Measurements from ENCODE around the gene LMCD1. TPM values are rescaled to one million over a fixed set of nuclear protein-coding genes. Genes with fewer than 3 reads are reported as not detected.

Gene LMCD1
- total RNA-seq, 1 experiment from 2014 or later, result 26.1 TPM

- peak; percentile 14 for DNase-seq (ENCODE audit: low spot score)
These were observed 27.6 kb downstream of the LMCD1 start for GRCh38 chr3:8529181-8529637.

DNA sequence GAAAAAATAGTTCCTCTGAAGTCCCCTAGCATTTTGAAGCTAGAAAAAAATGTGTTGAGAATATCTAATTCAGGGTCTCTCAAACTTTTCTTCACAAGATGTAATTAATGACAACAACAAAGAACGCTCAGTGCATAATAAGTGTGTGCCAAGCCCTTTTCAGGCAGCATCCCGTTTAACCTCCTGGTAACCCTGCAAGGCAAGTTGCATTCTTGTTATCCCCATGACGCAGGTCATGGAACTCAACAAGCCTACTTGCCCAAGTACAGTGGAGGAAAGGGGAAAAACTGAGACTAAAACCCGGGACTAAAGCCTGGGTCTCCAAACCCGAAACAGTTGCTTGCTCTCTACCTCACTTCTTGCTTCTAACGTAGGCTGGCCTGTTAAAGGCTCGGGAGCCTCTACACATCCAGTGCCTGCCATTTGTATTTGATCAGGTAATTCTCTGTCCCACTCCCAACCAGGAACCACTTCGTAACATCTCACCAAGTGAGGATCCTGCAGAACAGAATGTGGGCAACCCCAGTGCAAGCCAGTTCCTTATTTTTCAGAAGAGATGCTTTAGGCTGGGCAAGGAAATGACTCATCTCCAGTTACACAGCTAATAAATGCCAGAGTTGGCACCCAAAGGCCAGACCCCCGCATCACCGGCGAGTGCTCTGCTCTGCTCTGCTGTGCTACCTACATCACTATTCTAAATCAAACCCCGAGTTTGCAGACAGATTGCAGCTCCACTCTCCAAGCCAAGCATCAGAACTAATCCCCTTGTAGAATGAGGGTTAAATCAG lies 28.3 kb downstream of the LMCD1 start:
- in situ Hi-C loops (cut with HindIII; ENCODE audit: low sequenced_read_pairs), result no loop called here
- DNase-seq (ENCODE audit: low spot score), result no peak

More at GRCh38 chr3:8529181-8529637, 27.6 kb downstream of the LMCD1 start:
- in situ Hi-C loops (cut with HindIII; ENCODE audit: low sequenced_read_pairs), result no loop called here

- DNase-seq (ENCODE audit: low spot score), result no peak
- in situ Hi-C loops (cut with HindIII; ENCODE audit: low sequenced_read_pairs), result no loop called here
These were observed 29.0 kb downstream of the LMCD1 start for GRCh38 chr3:8530581-8530980.

GRCh38 chr3:8532251-8532871 lies 30.7 kb downstream of the LMCD1 start:
- no peak for DNase-seq (ENCODE audit: low spot score)
- in situ Hi-C loops (cut with HindIII; ENCODE audit: low sequenced_read_pairs), result no loop called here

DNA sequence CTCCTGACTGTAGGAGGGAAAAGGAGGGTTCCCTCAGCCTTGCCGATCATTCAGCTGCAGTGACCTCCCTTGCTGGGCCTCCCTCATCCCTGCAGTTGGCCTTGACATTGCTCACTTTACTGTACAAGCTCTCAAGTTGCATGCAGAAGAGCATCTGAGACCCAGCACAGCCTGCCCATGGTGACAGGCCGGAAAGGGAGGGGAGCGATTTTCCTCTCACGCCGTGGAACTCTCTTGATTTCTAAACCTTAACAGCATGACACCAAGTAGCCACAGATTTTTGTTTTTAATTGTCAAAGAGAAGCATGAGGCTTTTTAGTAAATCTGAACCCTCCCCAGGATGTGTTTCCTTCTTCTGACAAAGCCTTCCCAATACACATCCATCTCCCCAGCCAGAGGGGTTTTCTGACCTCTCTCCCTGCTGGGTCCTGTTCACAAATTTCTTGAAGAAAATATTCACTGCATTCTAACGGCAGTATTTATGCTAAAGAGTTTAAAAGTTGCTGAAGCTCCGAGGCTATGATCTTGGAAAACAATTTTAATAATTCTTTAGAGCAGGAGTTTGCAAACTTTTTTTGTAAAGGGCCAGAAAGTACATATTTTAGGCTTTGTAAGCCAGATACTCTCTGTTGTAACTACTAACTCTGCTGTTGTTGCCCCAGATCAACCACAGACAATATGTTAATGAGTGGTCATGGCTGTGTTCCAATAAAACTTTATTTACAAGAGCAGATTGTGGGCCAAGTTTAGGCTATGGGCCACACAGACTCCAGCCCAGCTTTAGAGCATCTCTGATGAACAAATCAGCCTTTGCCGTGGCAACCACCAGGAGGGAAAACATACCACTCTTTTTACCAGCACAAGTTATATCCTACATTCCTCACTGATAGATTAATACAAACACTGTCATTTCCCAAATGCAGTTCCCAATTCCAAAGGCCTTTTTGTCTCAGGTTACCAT lies 34.8 kb downstream of the LMCD1 start:
- DNase-seq (ENCODE audit: low spot score), result no peak
- in situ Hi-C loops (cut with HindIII; ENCODE audit: low sequenced_read_pairs), result no loop called here

DNA sequence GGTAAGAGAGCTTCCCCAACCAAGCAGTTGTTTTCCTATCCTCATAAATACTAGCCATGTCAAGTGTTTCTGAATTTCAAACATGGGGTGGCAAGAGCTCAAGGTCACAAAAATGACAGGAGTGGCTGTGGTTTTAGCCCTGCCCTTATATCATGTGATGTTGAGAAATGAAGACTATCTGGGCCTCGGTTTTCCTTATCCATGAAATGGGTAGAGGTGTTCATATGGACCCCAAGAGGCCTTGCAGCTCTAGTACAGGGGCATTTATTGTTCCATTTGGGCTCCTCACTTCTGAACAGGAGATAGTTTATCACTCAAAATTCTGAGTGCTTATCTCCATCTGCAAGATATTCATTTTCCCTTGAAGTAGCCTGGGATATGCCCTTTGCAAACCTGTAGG lies 35.8 kb downstream of the LMCD1 start:
- in situ Hi-C loops (cut with HindIII; ENCODE audit: low sequenced_read_pairs), result no loop called here
- DNase-seq (ENCODE audit: low spot score), result no peak

DNA sequence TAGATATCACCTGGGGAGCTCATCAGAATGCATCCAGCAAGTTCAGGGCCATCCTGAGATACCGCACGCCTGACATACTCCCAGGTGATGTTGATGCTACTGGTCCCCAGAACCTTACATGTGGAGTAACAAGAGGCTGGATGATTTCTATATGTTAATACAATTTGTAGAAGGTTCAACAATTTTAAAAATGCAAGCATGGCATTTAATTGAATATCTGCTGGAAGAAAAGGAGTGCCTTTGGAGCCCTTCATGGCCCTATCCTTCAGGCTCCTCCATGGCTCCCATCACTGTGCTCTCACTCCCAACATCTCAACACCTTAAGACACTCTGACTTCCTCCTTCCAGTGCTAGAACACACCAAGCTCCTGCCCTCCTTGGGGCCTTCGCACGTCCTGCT lies 36.6 kb downstream of the LMCD1 start:
- DNase-seq (ENCODE audit: low spot score), result no peak
- in situ Hi-C loops (cut with HindIII; ENCODE audit: low sequenced_read_pairs), result no loop called here

DNA sequence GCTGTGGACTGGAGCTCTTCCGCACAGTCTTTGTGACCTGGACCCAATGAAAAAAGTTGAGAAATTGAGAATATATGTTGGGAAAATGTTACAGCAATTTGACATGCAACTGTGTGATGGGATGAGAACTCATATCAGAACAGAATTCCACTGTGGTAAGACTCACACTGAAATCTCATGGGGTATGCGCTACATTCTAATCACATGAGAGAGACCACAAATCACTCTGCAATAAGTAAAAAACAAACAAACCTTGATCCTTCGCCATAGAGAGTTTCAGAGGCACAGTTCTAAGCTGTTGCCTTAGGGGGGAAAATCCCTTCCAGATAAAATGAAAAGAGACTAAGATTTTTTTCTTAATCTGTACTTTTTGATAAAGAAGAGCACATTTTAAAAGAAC lies 37.3 kb downstream of the LMCD1 start:
- in situ Hi-C loops (cut with HindIII; ENCODE audit: low sequenced_read_pairs), result no loop called here
- DNase-seq (ENCODE audit: low spot score), result no peak

DNA sequence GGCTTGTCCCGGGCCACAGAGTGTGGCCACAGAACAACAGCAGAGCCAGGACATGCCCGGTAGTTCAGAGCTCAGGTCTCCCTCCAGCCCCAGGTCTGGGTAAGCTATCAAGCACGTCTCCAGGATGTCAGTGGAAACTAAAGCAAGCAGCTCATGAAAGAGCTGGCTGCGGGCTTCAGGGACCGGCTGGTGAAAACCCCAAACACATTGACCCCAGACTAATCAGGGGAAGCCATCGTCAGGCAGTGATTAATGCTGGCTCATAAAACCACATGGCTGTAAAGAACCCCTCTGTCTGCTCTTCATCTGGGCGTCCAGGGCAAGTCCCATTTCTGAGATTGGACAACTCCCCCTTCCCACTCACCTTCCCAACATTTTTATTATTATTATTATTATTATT lies 37.8 kb downstream of the LMCD1 start:
- in situ Hi-C loops (cut with HindIII; ENCODE audit: low sequenced_read_pairs), result no loop called here
- DNase-seq (ENCODE audit: low spot score), result no peak

DNA sequence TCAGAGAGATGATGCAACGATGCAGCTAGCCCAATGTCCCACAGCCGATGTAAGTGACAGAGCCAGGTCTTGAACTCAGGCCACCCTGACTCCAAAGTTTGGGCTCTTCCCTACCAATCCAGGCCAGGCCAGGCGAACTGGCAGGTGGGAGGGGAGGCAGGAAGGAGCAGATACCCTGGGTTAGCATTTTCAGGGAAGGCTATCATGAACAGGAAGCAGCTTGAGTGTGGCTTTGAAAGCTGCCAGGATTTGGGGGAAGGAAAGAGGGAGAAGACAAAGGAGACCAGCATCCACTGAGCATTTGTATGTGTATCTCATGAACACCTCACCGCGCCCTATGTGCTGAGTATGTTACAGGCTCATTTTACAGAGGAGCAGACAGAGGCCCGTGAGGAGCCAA lies 38.8 kb downstream of the LMCD1 start:
- in situ Hi-C loops (cut with HindIII; ENCODE audit: low sequenced_read_pairs), result no loop called here
- no peak for DNase-seq (ENCODE audit: low spot score)

- in situ Hi-C loops (cut with HindIII; ENCODE audit: low sequenced_read_pairs), result no loop called here
- no peak for DNase-seq (ENCODE audit: low spot score)
These were observed 39.9 kb downstream of the LMCD1 start for GRCh38 chr3:8541486-8541885.

DNA sequence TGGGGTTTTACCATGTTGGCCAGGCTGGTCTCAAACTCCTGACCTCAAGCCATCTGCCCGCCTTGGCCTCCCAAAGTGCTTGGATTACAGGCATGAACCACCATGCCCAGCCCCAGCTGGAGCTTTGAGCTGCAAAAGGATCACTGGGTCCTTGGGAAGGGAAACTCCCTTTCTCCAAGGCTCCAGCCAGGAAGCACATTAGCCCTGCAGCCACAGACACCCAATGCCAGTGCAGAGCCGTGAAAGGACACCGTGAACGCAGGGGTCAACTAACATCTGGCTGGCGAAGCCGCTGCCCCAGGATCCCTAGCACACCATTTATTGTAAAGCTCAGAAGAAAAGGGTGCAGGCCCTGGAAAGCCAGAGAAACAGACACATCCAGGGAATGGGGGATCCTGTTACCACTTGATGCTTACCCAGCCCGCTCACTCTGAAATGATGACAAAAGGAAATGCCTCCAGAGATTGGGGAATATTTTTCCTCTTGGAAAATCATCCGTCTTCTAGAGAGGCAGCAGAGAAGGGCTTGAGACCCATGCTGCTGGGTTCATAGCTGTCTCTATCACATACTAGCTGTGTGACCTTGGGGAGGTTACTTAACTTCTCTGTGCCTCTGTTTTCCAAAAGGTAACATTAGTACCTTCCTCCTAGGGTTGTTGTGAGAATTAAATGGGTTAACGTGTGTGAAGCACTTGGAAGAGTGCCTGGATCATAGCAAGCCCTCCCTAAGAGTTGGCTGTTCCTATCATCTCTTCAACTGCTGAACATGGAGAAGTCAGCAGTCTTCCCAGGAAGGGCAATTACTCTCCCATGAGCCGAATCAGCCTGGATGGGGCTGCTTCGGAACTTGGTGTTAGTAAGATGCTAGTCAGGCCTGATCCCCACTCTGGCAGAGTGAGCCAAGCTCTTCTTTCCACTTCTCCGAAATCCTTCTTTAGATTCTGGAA lies 40.8 kb downstream of the LMCD1 start:
- no peak for DNase-seq (ENCODE audit: low spot score)
- in situ Hi-C loops (cut with HindIII; ENCODE audit: low sequenced_read_pairs), result no loop called here

- no peak for DNase-seq (ENCODE audit: low spot score)
- in situ Hi-C loops (cut with HindIII; ENCODE audit: low sequenced_read_pairs), result no loop called here
These were observed 45.0 kb downstream of the LMCD1 start for GRCh38 chr3:8546609-8547008.

- in situ Hi-C loops (cut with HindIII; ENCODE audit: low sequenced_read_pairs), result no loop called here
- DNase-seq (ENCODE audit: low spot score), result no peak
These were observed 47.1 kb downstream of the LMCD1 start for GRCh38 chr3:8548502-8549275.

DNA sequence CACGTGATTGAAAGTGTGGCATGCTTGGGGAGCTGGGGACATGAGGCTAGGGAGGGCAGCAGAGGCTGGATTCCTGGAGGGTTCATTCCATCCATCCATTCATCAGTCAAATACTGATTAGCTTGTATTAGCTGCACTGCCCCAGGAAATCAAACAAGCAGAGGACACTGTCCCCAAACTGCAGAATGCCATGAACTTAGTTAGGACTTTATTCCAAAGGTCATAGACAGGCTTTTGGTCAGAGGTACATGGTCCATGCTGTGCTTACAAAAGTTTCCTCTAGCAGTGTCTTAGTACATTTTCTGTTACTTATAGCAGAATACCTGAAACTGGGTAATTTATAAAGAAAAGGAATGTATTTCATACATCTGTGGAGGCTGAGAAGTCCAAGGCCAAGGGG lies 47.7 kb downstream of the LMCD1 start:
- no peak for DNase-seq (ENCODE audit: low spot score)
- in situ Hi-C loops (cut with HindIII; ENCODE audit: low sequenced_read_pairs), result no loop called here

- DNase-seq (ENCODE audit: low spot score), result no peak
- in situ Hi-C loops (cut with HindIII; ENCODE audit: low sequenced_read_pairs), result no loop called here
These were observed 49.0 kb downstream of the LMCD1 start for GRCh38 chr3:8550611-8551010.

DNA sequence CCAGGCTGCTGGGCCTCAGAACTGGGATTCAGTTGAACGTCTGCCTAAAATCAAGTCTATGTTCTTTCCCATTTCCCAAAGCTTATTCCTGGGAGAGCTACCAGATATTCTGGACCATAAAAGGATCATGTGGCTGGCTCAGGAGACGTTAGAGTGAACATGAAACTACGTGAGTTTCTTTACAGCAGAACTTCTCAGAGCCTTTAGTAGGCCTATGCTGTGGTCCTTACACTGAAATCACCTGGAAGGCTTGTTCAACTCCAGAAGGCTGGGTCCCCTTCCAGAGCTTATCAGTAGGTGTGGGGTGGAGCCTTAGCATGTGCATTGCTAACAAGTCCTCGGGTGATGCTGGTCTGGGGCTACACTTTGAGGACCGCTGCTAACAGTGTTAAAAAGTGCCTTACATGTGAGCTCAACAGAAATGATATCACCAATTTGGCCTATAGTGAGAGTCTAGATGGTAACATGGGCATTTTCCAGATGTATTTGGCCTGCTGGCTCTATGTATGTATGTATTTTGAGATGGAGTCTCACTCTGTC lies 50.7 kb downstream of the LMCD1 start:
- in situ Hi-C loops (cut with HindIII; ENCODE audit: low sequenced_read_pairs), result no loop called here

DNA sequence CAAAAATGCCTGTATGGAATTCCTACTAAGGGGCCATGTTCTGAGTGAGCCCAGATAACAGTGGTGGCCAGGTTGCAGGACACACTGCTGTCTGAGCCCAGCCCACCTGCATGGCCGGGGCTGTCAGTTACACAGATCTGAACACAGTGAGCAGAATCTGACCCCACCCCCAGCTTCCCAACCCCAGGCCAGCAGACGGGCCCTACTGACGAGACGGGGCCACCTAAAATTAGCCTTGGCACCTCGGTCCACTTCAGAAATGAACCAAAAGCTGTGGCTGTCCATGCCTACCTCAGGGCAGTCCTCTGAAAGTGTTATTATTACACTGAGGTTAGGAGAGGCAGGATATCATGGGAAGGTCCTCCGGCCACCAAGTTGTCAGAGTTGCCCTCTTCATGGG lies 51.8 kb downstream of the LMCD1 start:
- DNase-seq (ENCODE audit: low spot score), result no peak
- in situ Hi-C loops (cut with HindIII; ENCODE audit: low sequenced_read_pairs), result no loop called here

More for the DNA sequence above, 50.7 kb downstream of the LMCD1 start:
- DNase-seq (ENCODE audit: low spot score), result no peak

Data from G401 (cell line).